MM.1S (cell line): ENCODE data around the gene CACNA2D1.

Source experiments
- DNase-seq: peaks from one replicate; pipeline ENCODE4 v3.0.0-alpha.2; 2015
- H2AFZ ChIP-seq: fragments of 300-600 bp; sonication (generic); 2 replicates; pipeline ENCODE4 v1.6.0; 2016; ENCODE audit warnings: antibody characterized with exemption, low read length
- H3F3A ChIP-seq: fragments of 300-600 bp; sonication (generic); 2 replicates; pipeline ENCODE4 v1.6.1; 2016; ENCODE audit warnings: mild to moderate bottlenecking, antibody characterized with exemption, low read length, moderate library complexity, mixed read lengths; ENCODE audit not compliant: insufficient read depth
- H3K27ac ChIP-seq: fragments of 300-600 bp; sonication (generic); 2 replicates; pipeline ENCODE4 v1.5.1; 2016; ENCODE audit warnings: mild to moderate bottlenecking, low read length
- H3K27me3 ChIP-seq: fragments of 300-600 bp; sonication (generic); replicated peaks from 2 replicates; pipeline ENCODE4 v1.6.0; 2016; ENCODE audit warnings: low read length; ENCODE audit not compliant: insufficient read depth
- H3K36me3 ChIP-seq: fragments of 300-600 bp; sonication (generic); replicated peaks from 2 replicates; pipeline ENCODE4 v1.6.1; 2016; ENCODE audit warnings: mild to moderate bottlenecking, low read length, mixed read lengths; ENCODE audit not compliant: insufficient read depth
- H3K4me1 ChIP-seq: fragments of 300-600 bp; sonication (generic); 2 replicates; pipeline ENCODE4 v1.6.1; 2016; ENCODE audit warnings: low read length, mixed read lengths
- H3K4me2 ChIP-seq: fragments of 300-600 bp; sonication (generic); 2 replicates; pipeline ENCODE4 v1.6.0; 2016; ENCODE audit warnings: low read depth, low read length
- H3K4me3 ChIP-seq: fragments of 300-600 bp; sonication (generic); 2 replicates; pipeline ENCODE4 v1.5.1; 2016; ENCODE audit warnings: low read length, mixed read lengths
- H3K79me2 ChIP-seq: fragments of 300-600 bp; sonication (generic); 2 replicates; pipeline ENCODE4 v1.6.1; 2016; ENCODE audit warnings: mixed run types, low read length, mixed read lengths
- H3K9ac ChIP-seq: fragments of 300-600 bp; sonication (generic); 2 replicates; pipeline ENCODE4 v1.6.1; 2016; ENCODE audit warnings: low read length, mixed read lengths
- H3K9me2 ChIP-seq: fragments of 300-600 bp; sonication (generic); replicated peaks from 2 replicates; pipeline ENCODE4 v1.6.1; 2016; ENCODE audit warnings: mild to moderate bottlenecking, low read length, mixed read lengths; ENCODE audit not compliant: insufficient read depth
- H3K9me3 ChIP-seq: fragments of 300-600 bp; sonication (generic); replicated peaks from 2 replicates; pipeline ENCODE4 v1.6.1; 2016; ENCODE audit warnings: mild to moderate bottlenecking, low read length, mixed read lengths; ENCODE audit not compliant: insufficient read depth
- H4K20me1 ChIP-seq: fragments of 300-600 bp; sonication (generic); 2 replicates; pipeline ENCODE4 v1.6.1; 2016; ENCODE audit warnings: mild to moderate bottlenecking, low read length, moderate library complexity, mixed read lengths; ENCODE audit not compliant: insufficient read depth
- EZH2 ChIP-seq: fragments of 300-600 bp; sonication (generic); optimal IDR thresholded peaks from 2 replicates; pipeline ENCODE3; 2017; ENCODE audit warnings: low read depth, mild to moderate bottlenecking, antibody characterized with exemption, low read length, mixed read lengths
- EZH2phosphoT487 ChIP-seq: fragments of 300-600 bp; sonication (generic); IDR thresholded peaks from 2 replicates; pipeline ENCODE4 v1.6.1; 2018; ENCODE audit warnings: antibody characterized with exemption, low read length
- TF ChIP-seq, protein P1 (sequence below): fragments of 300-600 bp; sonication (generic); IDR thresholded peaks from 2 replicates; pipeline ENCODE4 v1.5.1; 2016; ENCODE audit warnings: antibody characterized with exemption, low read length, mixed read lengths

Gene CACNA2D1

GRCh38 chr7:82158327-82158726 lies 285.2 kb downstream of the CACNA2D1 start:
- H3K9me2 ChIP-seq, result no peaks in the 10 kb centered on the region
- no peak overlapping the region for H2AFZ ChIP-seq
- no peak overlapping the region for H3K4me2 ChIP-seq
- no peaks in the 10 kb centered on the region for H3F3A ChIP-seq
- no peaks in the 10 kb centered on the region for H3K79me2 ChIP-seq
- no peaks in the 10 kb centered on the region for H3K36me3 ChIP-seq
- DNase-seq, result no peak
- H3K27me3 ChIP-seq, result no peaks in the 10 kb centered on the region
- H3K9ac ChIP-seq, result no peak overlapping the region
- no peaks in the 10 kb centered on the region for H4K20me1 ChIP-seq
- TF ChIP-seq EZH2phosphoT487 (no peak), EZH2 (no peak)
- H3K4me3 ChIP-seq, result no peak overlapping the region
- no peaks in the 10 kb centered on the region for H3K9me3 ChIP-seq
- no peak overlapping the region for H3K27ac ChIP-seq
- no peaks in the 10 kb centered on the region for H3K4me1 ChIP-seq

DNA sequence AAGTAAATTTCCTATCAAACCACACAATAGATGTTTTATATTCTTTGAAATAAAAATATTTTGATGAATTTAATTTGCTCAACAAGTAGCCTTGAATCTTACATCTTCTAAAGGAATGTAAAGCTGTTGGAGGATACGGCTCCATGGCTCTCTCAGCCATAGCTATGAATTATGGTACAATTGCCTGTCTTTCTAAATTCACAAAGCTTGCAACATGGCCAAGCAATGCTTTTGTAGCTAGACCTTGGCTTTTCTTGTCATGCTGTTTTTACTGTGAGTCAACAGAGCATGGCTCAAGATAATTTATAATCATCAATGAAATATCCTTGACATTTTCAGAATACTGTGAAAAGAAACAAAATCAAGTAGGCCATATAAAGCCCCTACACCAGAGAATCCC lies 286.7 kb downstream of the CACNA2D1 start:
- TF ChIP-seq, protein P1, sequence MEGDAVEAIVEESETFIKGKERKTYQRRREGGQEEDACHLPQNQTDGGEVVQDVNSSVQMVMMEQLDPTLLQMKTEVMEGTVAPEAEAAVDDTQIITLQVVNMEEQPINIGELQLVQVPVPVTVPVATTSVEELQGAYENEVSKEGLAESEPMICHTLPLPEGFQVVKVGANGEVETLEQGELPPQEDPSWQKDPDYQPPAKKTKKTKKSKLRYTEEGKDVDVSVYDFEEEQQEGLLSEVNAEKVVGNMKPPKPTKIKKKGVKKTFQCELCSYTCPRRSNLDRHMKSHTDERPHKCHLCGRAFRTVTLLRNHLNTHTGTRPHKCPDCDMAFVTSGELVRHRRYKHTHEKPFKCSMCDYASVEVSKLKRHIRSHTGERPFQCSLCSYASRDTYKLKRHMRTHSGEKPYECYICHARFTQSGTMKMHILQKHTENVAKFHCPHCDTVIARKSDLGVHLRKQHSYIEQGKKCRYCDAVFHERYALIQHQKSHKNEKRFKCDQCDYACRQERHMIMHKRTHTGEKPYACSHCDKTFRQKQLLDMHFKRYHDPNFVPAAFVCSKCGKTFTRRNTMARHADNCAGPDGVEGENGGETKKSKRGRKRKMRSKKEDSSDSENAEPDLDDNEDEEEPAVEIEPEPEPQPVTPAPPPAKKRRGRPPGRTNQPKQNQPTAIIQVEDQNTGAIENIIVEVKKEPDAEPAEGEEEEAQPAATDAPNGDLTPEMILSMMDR, result no peak
- TF ChIP-seq EZH2phosphoT487 (no peak), EZH2 (no peak)
- Histone ChIP-seq H3K9ac (no peak overlapping the region), H4K20me1 (no peaks in the 10 kb centered on the region), H3K4me1 (no peaks in the 10 kb centered on the region), H3K36me3 (no peaks in the 10 kb centered on the region), H3K4me3 (no peak overlapping the region), H3K27ac (no peak overlapping the region), H2AFZ (no peak overlapping the region), H3F3A (no peaks in the 10 kb centered on the region), H3K27me3 (no peaks in the 10 kb centered on the region), H3K9me3 (no peaks in the 10 kb centered on the region), H3K4me2 (no peak overlapping the region), H3K9me2 (no peaks in the 10 kb centered on the region), H3K79me2 (no peaks in the 10 kb centered on the region)
- DNase-seq, result no peak

DNA sequence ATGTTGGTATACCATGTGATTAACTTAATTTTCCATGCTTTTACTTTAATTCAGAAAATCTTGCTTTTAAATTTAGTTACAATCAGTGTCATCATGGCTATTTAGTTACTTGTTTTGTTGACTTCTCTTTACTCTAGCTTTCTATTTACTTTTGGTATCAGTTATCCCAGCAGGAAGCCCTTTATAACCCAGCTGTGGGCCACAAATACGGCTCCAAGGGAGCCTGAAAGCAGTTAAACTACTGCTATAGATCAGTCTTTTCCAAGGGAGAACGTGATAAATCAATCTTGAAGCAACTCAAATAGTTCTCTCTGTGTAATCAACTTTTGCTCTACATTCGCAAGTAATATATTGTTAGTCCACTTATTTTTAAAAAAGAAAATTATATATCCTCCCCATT lies 287.4 kb downstream of the CACNA2D1 start:
- H3K9me3 ChIP-seq, result no peaks in the 10 kb centered on the region
- H3K79me2 ChIP-seq, result no peaks in the 10 kb centered on the region

GRCh38 chr7:82154728-82155127 lies 288.8 kb downstream of the CACNA2D1 start:
- TF ChIP-seq EZH2 (no peak), EZH2phosphoT487 (no peak)
- Histone ChIP-seq H3K4me1 (no peaks in the 10 kb centered on the region), H3K9me3 (no peaks in the 10 kb centered on the region), H3K36me3 (no peaks in the 10 kb centered on the region), H2AFZ (no peak overlapping the region), H3K27me3 (no peaks in the 10 kb centered on the region), H3K4me3 (no peak overlapping the region), H3K79me2 (no peaks in the 10 kb centered on the region), H3K9ac (no peak overlapping the region), H3K27ac (no peak overlapping the region), H3K4me2 (no peak overlapping the region), H3F3A (no peaks in the 10 kb centered on the region), H4K20me1 (no peaks in the 10 kb centered on the region), H3K9me2 (no peaks in the 10 kb centered on the region)
- no peak for DNase-seq

More for the DNA sequence above, 287.4 kb downstream of the CACNA2D1 start:
- Histone ChIP-seq H3K9me2 (no peaks in the 10 kb centered on the region), H3K9ac (no peak overlapping the region), H3K4me1 (no peaks in the 10 kb centered on the region), H3K27ac (no peak overlapping the region), H3K27me3 (no peaks in the 10 kb centered on the region), H4K20me1 (no peaks in the 10 kb centered on the region), H2AFZ (no peak overlapping the region), H3F3A (no peaks in the 10 kb centered on the region), H3K4me2 (no peak overlapping the region), H3K36me3 (no peaks in the 10 kb centered on the region), H3K4me3 (no peak overlapping the region)
- TF ChIP-seq EZH2 (no peak), EZH2phosphoT487 (no peak)
- TF ChIP-seq, protein P1, result no peak
- no peak for DNase-seq
